HepG2 (cell line): Measurements from ENCODE around the gene GNGT2. TPM values are rescaled to one million over a fixed set of nuclear protein-coding genes. Genes with fewer than 3 reads are reported as not detected.

Experiments used
- CEBPB ChIP-seq: IDR thresholded peaks from 2 replicates; pipeline ENCODE4 v1.6.1; 2011; ENCODE audit warnings: low read depth, low read length, improper control_type of control experiment, borderline replicate concordance
- EZH2 ChIP-seq: conservative IDR thresholded peaks from 2 replicates; pipeline ENCODE4 v1.6.1; 2012; ENCODE audit warnings: mild to moderate bottlenecking, low read depth, low read length, moderate library complexity
- NFIC ChIP-seq: IDR thresholded peaks from 2 replicates; pipeline ENCODE4 v1.6.1; 2012; ENCODE audit warnings: mild to moderate bottlenecking, low read length, inconsistent platforms
- NFRKB ChIP-seq: fragments of 450-650 bp; IDR thresholded peaks from 2 replicates; pipeline ENCODE4 v1.6.1; 2017
- NPAS2 ChIP-seq: sonication (generic); formaldehyde crosslinking; IDR thresholded peaks from 2 replicates; pipeline ENCODE4 v1.8.0; 2022; ENCODE audit warnings: mild to moderate bottlenecking, missing genetic modification reagents, borderline replicate concordance
- RAD51 ChIP-seq: fragments of 450-650 bp; IDR thresholded peaks from 2 replicates; pipeline ENCODE4 v1.6.1; 2016; ENCODE audit warnings: borderline replicate concordance
- SP140L ChIP-seq: sonication (generic); formaldehyde crosslinking; IDR thresholded peaks from 2 replicates; pipeline ENCODE4 v1.4.0; 2020; ENCODE audit warnings: missing genetic modification reagents, borderline replicate concordance
- SYNCRIP ChIP-seq: fragments of 200-400 bp; formaldehyde crosslinking; IDR thresholded peaks from 2 replicates; pipeline ENCODE4 v1.6.1; 2018; ENCODE audit warnings: mild to moderate bottlenecking, low read depth, low read length; ENCODE audit not compliant: insufficient read depth
- USF2 ChIP-seq, 2 experiments: sonication (generic) in 1 of 2; formaldehyde crosslinking in 1 of 2; IDR thresholded peaks; 2 replicates each; pipeline versions ENCODE4 v1.5.1 to v1.6.1; 2011 to 2020; ENCODE audit warnings: borderline replicate concordance in 1 of 2, low read depth in 1 of 2, low read length in 1 of 2, mild to moderate bottlenecking in 1 of 2, missing genetic modification reagents in 1 of 2, moderate library complexity in 1 of 2
- ZC3H13 ChIP-seq: sonication (generic); formaldehyde crosslinking; IDR thresholded peaks from 2 replicates; pipeline ENCODE4 v1.8.1; 2023; ENCODE audit warnings: mild to moderate bottlenecking, missing genetic modification reagents, moderate library complexity
- ZNF12 ChIP-seq: sonication (generic); formaldehyde crosslinking; IDR thresholded peaks from 2 replicates; pipeline ENCODE4 v1.5.0; 2020; ENCODE audit warnings: missing genetic modification reagents
- ZNF180 ChIP-seq: sonication (generic); formaldehyde crosslinking; IDR thresholded peaks from 2 replicates; pipeline ENCODE4 v1.4.0; 2020; ENCODE audit warnings: low read depth, missing genetic modification reagents, borderline replicate concordance
- ZNF296 ChIP-seq: sonication (generic); formaldehyde crosslinking; conservative IDR thresholded peaks from 2 replicates; pipeline ENCODE4 v1.5.0; 2020; ENCODE audit warnings: mild to moderate bottlenecking, missing genetic modification reagents
- ZNF446 ChIP-seq: sonication (generic); formaldehyde crosslinking; IDR thresholded peaks from 2 replicates; pipeline ENCODE4 v1.5.0; 2020; ENCODE audit warnings: mild to moderate bottlenecking, missing genetic modification reagents
- ZNF580 ChIP-seq: IDR thresholded peaks from 2 replicates; pipeline ENCODE4 v1.6.1; 2016; ENCODE audit warnings: low read depth, borderline replicate concordance
- ZNF619 ChIP-seq: sonication (generic); formaldehyde crosslinking; IDR thresholded peaks from 2 replicates; pipeline ENCODE4 v1.4.0; 2020; ENCODE audit warnings: mild to moderate bottlenecking, missing genetic modification reagents
- ZNF780A ChIP-seq: sonication (generic); formaldehyde crosslinking; IDR thresholded peaks from 2 replicates; pipeline ENCODE4 v1.8.0; 2022; ENCODE audit warnings: mild to moderate bottlenecking, missing genetic modification reagents, moderate library complexity
- ZNF800 ChIP-seq: sonication (generic); formaldehyde crosslinking; IDR thresholded peaks from 2 replicates; pipeline ENCODE4 v1.4.0; 2020; ENCODE audit warnings: missing genetic modification reagents
- polyA plus RNA-seq, 8 experiments: library from polyadenylated mRNA; depleted of rRNA in 3 of 8; stranded (reverse) in 7 of 8; unstranded in 1 of 8; fragments of >200 nt; fragmentation: Illumina TruSeq in 4 of 8; extraction: Trizol in 4 of 8; gene quantifications; 2 replicates each; pipeline versions ENCODE4 v1.2.1 to v1.2.3, GENCODE V29; 2011 to 2016; ENCODE audit warnings: low read depth in 4 of 8, missing spikeins in 1 of 8, mixed read lengths in 1 of 8; ENCODE audit not compliant: insufficient read depth in 1 of 8
- total RNA-seq, 5 experiments: library from RNA; depleted of rRNA; stranded (reverse); fragments of >200 nt; fragmentation: Illumina TruSeq; extraction: Trizol; gene quantifications; 2 replicates each; pipeline ENCODE4 v1.2.3, GENCODE V29; 2016; ENCODE audit warnings: low read depth in 1 of 5
- TF ChIP-seq, protein P1 (sequence below), 2 experiments: sonication (generic) in 1 of 2; formaldehyde crosslinking in 1 of 2; IDR thresholded peaks; 2 replicates each; pipeline versions ENCODE4 v1.4.0 to v1.6.1; 2018 to 2020; ENCODE audit warnings: missing genetic modification reagents in 2 of 2, borderline replicate concordance in 1 of 2, low read depth in 1 of 2, mild to moderate bottlenecking in 1 of 2, missing biosample characterization in 1 of 2
- TF ChIP-seq, protein P2 (sequence below): IDR thresholded peaks from 2 replicates; pipeline ENCODE4 v1.6.1; 2012; ENCODE audit warnings: low read depth, low read length, improper control_type of control experiment

Gene GNGT2
- total and polyA plus RNA-seq, 2 of the 13 experiments (the other 11 are each of a cell fraction or from before 2014, with no cell fraction given) = not detected

GRCh38 chr17:49191917-49192741 lies 18.2 kb downstream of the GNGT2 start (continued):
- TF ChIP-seq USF2 (IDR thresholded peaks at IDR 0.05; ENCODE audit: low read depth, low read length) = no peak
- TF ChIP-seq USF2 (CRISPR knock-in tag; IDR thresholded peaks at IDR 0.05; ENCODE audit: borderline replicate concordance) = 0 out of 2 replicates have a peak, but pooled peaks have one; percentile 13
- TF ChIP-seq CEBPB = no peak
- TF ChIP-seq ZNF180 = 0 out of 2 replicates have a peak, but pooled peaks have one; percentile 86
- TF ChIP-seq, protein P1, sequence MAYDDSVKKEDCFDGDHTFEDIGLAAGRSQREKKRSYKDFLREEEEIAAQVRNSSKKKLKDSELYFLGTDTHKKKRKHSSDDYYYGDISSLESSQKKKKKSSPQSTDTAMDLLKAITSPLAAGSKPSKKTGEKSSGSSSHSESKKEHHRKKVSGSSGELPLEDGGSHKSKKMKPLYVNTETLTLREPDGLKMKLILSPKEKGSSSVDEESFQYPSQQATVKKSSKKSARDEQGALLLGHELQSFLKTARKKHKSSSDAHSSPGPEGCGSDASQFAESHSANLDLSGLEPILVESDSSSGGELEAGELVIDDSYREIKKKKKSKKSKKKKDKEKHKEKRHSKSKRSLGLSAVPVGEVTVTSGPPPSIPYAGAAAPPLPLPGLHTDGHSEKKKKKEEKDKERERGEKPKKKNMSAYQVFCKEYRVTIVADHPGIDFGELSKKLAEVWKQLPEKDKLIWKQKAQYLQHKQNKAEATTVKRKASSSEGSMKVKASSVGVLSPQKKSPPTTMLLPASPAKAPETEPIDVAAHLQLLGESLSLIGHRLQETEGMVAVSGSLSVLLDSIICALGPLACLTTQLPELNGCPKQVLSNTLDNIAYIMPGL (CRISPR knock-in tag; IDR thresholded peaks at IDR 0.05; ENCODE audit: borderline replicate concordance in 1 of 2, low read depth in 1 of 2) = peak; percentile 100
- no peak for TF ChIP-seq NPAS2
- no peak for TF ChIP-seq ZC3H13 (CRISPR knock-in tag)
- TF ChIP-seq ZNF446 = peak; percentile 87; the same call in 1 of the 2 replicates
- peak; percentile 95 for TF ChIP-seq ZNF800 (CRISPR knock-in tag)
- no peak for TF ChIP-seq NFRKB
- TF ChIP-seq ZNF619 (CRISPR knock-in tag) = no peak
- TF ChIP-seq ZNF12 (CRISPR knock-in tag) = no peak; the same call in 1 of the 2 replicates
- TF ChIP-seq ZNF580 (CRISPR knock-in tag) = peak; percentile 92
- TF ChIP-seq SP140L (CRISPR knock-in tag) = no peak
- TF ChIP-seq SYNCRIP = no peak
- TF ChIP-seq NFIC = peak; percentile 60; the same call in 1 of the 2 replicates
- peak; percentile 49; the same call in 1 of the 2 replicates for TF ChIP-seq ZNF296 (CRISPR knock-in tag)
- no peak for TF ChIP-seq EZH2
- TF ChIP-seq RAD51 = no peak
- no peak for TF ChIP-seq ZNF780A
- TF ChIP-seq, protein P2, sequence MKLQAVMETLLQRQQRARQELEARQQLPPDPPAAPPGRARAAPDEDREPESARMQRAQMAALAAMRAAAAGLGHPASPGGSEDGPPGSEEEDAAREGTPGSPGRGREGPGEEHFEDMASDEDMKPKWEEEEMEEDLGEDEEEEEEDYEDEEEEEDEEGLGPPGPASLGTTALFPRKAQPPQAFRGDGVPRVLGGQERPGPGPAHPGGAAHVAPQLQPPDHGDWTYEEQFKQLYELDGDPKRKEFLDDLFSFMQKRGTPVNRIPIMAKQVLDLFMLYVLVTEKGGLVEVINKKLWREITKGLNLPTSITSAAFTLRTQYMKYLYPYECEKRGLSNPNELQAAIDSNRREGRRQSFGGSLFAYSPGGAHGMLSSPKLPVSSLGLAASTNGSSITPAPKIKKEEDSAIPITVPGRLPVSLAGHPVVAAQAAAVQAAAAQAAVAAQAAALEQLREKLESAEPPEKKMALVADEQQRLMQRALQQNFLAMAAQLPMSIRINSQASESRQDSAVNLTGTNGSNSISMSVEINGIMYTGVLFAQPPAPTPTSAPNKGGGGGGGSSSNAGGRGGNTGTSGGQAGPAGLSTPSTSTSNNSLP = peak; percentile 33; the same call in 1 of the 2 replicates
